Stimulated activated CD4-positive, alpha-beta T cell treated with anti-CD3 and anti-CD28 coated beads, Interleukin-15, amount 100 ng/mL, for 48 hours (primary cell): ENCODE data around the gene AGRN.

Source experiments
- DNase-seq, 2 donors: peaks; one replicate each; pipeline ENCODE4 v3.0.0-alpha.2; 2020; ENCODE audit warnings: low read depth in 2 of 2

The AGRN gene

GRCh38 chr1:1079408-1080121, 59.6 kb downstream of the AGRN start:
- no peak for DNase-seq

GRCh38 chr1:1080122-1080757, 60.3 kb downstream of the AGRN start:
- no peak for DNase-seq

GRCh38 chr1:1080951-1081310, 61.0 kb downstream of the AGRN start:
- no peak for DNase-seq

GRCh38 chr1:1081311-1082238, 61.7 kb downstream of the AGRN start:
- DNase-seq, result no peak

GRCh38 chr1:1082239-1082775, 62.4 kb downstream of the AGRN start:
- DNase-seq, result no peak

GRCh38 chr1:1082776-1083415, 63.0 kb downstream of the AGRN start:
- DNase-seq, result no peak

- no peak for DNase-seq
These were observed 63.8 kb downstream of the AGRN start for GRCh38 chr1:1083416-1084371.

- DNase-seq, result no peak
These were observed 64.7 kb downstream of the AGRN start for GRCh38 chr1:1084372-1085170.

GRCh38 chr1:1085171-1085841, 65.4 kb downstream of the AGRN start:
- no peak for DNase-seq

GRCh38 chr1:1085911-1086841, 66.3 kb downstream of the AGRN start:
- DNase-seq, result no peak

GRCh38 chr1:1086911-1087341, 67.0 kb downstream of the AGRN start:
- DNase-seq, result no peak

GRCh38 chr1:1087351-1088028, 67.6 kb downstream of the AGRN start:
- DNase-seq, result no peak

- no peak for DNase-seq
These were observed 68.3 kb downstream of the AGRN start for GRCh38 chr1:1088029-1088800.

GRCh38 chr1:1088801-1089680, 69.1 kb downstream of the AGRN start:
- no peak for DNase-seq

- DNase-seq, result no peak
These were observed 70.0 kb downstream of the AGRN start for GRCh38 chr1:1089731-1090423.
